Ishikawa (cell line): ENCODE data around the gene KAT6B.

ENCODE experiments used
- CEBPB ChIP-seq: IDR thresholded peaks from 2 replicates; pipeline ENCODE4 v1.6.1; 2012
- CREB1 ChIP-seq: IDR thresholded peaks from 2 replicates; pipeline ENCODE4 v1.6.1; 2012; ENCODE audit warnings: low read depth
- EP300 ChIP-seq: IDR thresholded peaks from 2 replicates; pipeline ENCODE4 v1.6.1; 2012; ENCODE audit warnings: borderline replicate concordance
- FOXM1 ChIP-seq: IDR thresholded peaks from 2 replicates; pipeline ENCODE4 v1.6.1; 2012; ENCODE audit warnings: low read depth, borderline replicate concordance
- NFIC ChIP-seq: IDR thresholded peaks from 2 replicates; pipeline ENCODE4 v1.6.1; 2012
- RAD21 ChIP-seq: IDR thresholded peaks from 2 replicates; pipeline ENCODE4 v1.6.1; 2012; ENCODE audit warnings: low read depth
- TAF1 ChIP-seq: IDR thresholded peaks from 2 replicates; pipeline ENCODE4 v1.6.1; 2012; ENCODE audit warnings: low read depth, mild to moderate bottlenecking
- TCF12 ChIP-seq: IDR thresholded peaks from 2 replicates; pipeline ENCODE4 v1.6.1; 2012; ENCODE audit warnings: low read depth
- YY1 ChIP-seq: IDR thresholded peaks from 2 replicates; pipeline ENCODE4 v1.6.1; 2012; ENCODE audit warnings: low read depth
- TF ChIP-seq, protein P1 (sequence below): IDR thresholded peaks from 2 replicates; pipeline ENCODE4 v1.6.1; 2012
- TF ChIP-seq, protein P2 (sequence below): IDR thresholded peaks from 2 replicates; pipeline ENCODE4 v1.6.1; 2012; ENCODE audit warnings: low read depth, mild to moderate bottlenecking
- TF ChIP-seq, protein P3 (sequence below): IDR thresholded peaks from 2 replicates; pipeline ENCODE4 v1.6.1; 2012

DNA sequence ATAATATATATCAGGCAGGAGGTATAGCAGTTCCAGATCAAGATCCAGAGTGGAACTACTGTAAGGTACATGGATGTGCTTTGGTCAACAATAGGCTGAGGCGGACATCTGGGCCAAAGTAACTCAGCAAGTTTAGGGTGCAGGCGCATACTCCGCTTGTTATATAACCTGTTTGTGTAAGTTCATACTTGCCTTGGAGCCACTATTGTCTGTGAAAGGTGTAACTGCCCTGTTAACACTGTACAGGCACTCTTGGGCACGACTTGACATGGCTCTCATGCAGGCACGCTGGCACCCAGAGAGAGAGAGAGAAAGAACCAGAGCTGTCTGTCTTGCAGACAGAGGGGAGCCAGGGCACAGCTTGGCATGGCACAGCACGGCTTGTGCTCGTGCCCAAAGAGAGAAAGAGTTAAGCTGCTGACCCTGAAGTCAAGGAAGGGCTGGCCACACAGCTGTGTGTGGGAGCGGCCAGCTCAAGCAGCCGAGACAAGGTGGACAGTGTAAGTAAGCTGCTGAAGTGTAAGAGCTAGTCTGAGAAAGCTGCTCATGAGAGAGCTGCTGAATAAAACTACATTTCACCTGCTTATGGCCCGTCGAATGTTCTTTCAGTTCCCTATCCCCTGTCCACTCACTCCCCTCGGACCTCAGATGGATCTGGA, 47.8 kb upstream of the KAT6B start:
- no peak for TF ChIP-seq TAF1
- no peak for TF ChIP-seq NFIC
- TF ChIP-seq, protein P1, sequence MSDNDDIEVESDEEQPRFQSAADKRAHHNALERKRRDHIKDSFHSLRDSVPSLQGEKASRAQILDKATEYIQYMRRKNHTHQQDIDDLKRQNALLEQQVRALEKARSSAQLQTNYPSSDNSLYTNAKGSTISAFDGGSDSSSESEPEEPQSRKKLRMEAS = no peak
- TF ChIP-seq YY1 = no peak
- TF ChIP-seq, protein P2, sequence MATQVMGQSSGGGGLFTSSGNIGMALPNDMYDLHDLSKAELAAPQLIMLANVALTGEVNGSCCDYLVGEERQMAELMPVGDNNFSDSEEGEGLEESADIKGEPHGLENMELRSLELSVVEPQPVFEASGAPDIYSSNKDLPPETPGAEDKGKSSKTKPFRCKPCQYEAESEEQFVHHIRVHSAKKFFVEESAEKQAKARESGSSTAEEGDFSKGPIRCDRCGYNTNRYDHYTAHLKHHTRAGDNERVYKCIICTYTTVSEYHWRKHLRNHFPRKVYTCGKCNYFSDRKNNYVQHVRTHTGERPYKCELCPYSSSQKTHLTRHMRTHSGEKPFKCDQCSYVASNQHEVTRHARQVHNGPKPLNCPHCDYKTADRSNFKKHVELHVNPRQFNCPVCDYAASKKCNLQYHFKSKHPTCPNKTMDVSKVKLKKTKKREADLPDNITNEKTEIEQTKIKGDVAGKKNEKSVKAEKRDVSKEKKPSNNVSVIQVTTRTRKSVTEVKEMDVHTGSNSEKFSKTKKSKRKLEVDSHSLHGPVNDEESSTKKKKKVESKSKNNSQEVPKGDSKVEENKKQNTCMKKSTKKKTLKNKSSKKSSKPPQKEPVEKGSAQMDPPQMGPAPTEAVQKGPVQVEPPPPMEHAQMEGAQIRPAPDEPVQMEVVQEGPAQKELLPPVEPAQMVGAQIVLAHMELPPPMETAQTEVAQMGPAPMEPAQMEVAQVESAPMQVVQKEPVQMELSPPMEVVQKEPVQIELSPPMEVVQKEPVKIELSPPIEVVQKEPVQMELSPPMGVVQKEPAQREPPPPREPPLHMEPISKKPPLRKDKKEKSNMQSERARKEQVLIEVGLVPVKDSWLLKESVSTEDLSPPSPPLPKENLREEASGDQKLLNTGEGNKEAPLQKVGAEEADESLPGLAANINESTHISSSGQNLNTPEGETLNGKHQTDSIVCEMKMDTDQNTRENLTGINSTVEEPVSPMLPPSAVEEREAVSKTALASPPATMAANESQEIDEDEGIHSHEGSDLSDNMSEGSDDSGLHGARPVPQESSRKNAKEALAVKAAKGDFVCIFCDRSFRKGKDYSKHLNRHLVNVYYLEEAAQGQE = no peak
- TF ChIP-seq EP300 = no peak
- no peak for TF ChIP-seq FOXM1
- no peak for TF ChIP-seq CREB1
- TF ChIP-seq TCF12 = no peak
- no peak for TF ChIP-seq CEBPB
- TF ChIP-seq, protein P3, sequence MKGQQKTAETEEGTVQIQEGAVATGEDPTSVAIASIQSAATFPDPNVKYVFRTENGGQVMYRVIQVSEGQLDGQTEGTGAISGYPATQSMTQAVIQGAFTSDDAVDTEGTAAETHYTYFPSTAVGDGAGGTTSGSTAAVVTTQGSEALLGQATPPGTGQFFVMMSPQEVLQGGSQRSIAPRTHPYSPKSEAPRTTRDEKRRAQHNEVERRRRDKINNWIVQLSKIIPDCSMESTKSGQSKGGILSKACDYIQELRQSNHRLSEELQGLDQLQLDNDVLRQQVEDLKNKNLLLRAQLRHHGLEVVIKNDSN = no peak
- no peak for TF ChIP-seq RAD21
